GM12865 (cell line): ENCODE data around the gene MIA2.
"Not testable (repeated sequence)": the region's sequence is repeated elsewhere in the genome, so short reads cannot be mapped to it uniquely, and the experiment has no call there.

Experiments
- DNase-seq: peaks from one replicate; pipeline ENCODE4 v3.0.0; 2010; ENCODE audit warnings: low read depth
- H3K4me3 ChIP-seq: 2 replicates; pipeline ENCODE4 v1.5.1; 2011; ENCODE audit warnings: mild to moderate bottlenecking, low read depth, low read length, control low read depth
- TF ChIP-seq, protein P1 (sequence below): IDR thresholded peaks from 2 replicates; pipeline ENCODE4 v1.5.1; 2011; ENCODE audit warnings: low read length, control low read depth, low read depth, inconsistent platforms; ENCODE audit not compliant: insufficient read depth; ENCODE audit errors: missing control alignments

The MIA2 gene

DNA sequence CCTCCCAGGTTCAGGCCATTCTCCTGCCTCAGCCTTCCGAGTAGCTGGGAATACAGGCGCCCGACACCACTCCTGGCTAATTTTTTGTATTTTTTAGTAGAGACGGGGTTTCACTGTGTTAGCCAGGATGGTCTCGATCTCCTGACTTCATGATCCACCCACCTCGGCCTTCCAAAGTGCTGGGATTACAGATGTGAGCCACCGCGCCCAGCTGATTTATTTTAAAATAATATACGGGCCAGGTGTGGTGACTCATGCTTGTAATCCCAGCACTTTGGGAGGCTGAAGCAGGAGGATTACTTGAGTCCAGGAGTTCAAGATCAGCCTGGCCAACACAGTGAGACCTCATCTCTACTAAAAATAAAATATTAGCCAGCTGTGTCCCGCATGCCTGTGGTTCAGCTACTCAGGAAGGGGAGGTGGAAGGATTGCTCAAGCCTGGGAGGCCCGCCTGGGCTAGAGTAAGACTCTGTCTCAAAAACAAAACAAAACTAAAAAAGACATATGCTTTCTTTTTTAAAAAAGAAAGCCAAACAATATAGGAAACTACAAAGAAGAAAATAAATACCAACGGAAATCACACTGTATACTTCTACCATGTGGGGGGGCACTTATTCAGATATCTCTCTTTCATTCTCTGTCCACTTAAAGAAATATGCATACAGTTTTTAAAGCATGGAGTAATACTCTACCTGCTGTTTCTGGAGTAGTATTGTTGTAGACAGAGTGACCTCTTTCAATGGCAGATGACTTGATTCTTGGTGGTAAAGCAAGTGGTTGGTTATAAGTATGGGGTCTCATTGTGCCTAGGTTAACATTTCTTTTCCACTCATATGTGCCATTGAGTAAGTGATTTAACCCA, 930 bp upstream of the MIA2 start:
- TF ChIP-seq, protein P1, sequence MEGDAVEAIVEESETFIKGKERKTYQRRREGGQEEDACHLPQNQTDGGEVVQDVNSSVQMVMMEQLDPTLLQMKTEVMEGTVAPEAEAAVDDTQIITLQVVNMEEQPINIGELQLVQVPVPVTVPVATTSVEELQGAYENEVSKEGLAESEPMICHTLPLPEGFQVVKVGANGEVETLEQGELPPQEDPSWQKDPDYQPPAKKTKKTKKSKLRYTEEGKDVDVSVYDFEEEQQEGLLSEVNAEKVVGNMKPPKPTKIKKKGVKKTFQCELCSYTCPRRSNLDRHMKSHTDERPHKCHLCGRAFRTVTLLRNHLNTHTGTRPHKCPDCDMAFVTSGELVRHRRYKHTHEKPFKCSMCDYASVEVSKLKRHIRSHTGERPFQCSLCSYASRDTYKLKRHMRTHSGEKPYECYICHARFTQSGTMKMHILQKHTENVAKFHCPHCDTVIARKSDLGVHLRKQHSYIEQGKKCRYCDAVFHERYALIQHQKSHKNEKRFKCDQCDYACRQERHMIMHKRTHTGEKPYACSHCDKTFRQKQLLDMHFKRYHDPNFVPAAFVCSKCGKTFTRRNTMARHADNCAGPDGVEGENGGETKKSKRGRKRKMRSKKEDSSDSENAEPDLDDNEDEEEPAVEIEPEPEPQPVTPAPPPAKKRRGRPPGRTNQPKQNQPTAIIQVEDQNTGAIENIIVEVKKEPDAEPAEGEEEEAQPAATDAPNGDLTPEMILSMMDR: no peak
- DNase-seq: peak; percentile 22
- H3K4me3 ChIP-seq: no peak overlapping the region

- not testable (repeated sequence) for DNase-seq, H3K4me3 ChIP-seq
These were observed 1.3 kb downstream of the MIA2 start for GRCh38 chr14:39234986-39235385.

DNA sequence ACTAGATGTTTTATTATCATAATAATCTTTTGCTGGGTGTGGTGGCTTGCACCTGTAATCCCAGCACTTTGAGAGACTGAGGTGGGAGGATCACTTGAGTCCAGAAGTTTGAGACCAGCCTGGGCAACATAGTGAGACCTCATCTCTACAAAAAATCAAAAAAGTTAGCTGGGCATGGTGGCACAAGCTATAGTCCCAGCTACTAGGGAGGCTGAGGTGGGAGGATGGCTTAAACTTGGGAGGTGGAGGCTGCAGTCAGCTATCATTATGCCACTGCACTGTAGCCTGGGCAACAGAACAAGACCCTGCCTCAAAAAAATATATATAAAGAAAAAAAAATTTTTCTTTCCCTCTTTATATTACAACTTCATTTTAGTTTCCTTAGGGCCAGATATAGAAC, 1.8 kb downstream of the MIA2 start:
- not testable (repeated sequence) for DNase-seq, H3K4me3 ChIP-seq

DNA sequence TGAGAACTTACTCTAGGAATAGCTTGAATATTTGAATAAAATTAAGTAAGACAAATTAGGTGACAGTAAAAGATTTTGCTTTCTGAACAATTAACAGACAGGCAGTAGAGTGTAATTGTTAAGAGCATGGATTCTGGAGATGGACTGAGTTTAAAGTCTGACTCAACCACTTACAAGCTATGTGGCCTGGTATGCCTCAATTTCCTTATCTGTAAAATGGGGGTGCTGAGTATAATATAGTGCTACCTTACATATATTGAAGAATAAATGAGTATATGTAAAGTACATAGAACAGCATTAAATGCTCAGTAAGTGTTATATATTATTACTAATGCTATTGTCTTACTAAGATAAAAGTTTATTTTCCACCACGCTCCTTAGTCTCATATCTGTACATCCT, 7.1 kb downstream of the MIA2 start:
- TF ChIP-seq, protein P1: no peak
- no peak for DNase-seq
- no peak overlapping the region for H3K4me3 ChIP-seq

DNA sequence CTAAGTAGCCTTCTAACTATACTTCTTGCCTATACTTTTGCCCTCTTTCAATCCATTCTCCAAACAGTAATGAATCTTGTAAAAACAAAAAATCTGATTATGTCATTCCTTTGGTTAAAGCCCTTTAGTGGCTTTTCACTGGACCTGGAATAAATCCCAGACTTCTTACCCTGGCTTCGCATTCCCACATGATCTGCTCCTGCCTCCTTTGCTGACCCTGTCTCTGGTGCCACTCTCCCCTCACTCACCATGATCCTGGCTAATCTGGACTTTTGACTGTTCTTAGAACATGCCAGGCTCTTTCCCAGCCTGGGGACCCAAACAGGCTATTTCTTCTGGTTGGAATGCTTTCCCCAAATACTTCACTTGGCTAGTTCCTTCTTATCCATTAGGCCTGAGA, 7.9 kb downstream of the MIA2 start:
- TF ChIP-seq, protein P1: no peak
- H3K4me3 ChIP-seq: no peak overlapping the region
- DNase-seq: no peak

GRCh38 chr14:39243831-39244230, 10.1 kb downstream of the MIA2 start:
- DNase-seq: no peak
- H3K4me3 ChIP-seq: no peak overlapping the region
- TF ChIP-seq, protein P1: no peak

GRCh38 chr14:39246618-39247017, 12.9 kb downstream of the MIA2 start:
- no peak overlapping the region for H3K4me3 ChIP-seq
- TF ChIP-seq, protein P1: no peak
- no peak for DNase-seq

GRCh38 chr14:39247256-39247655, 13.5 kb downstream of the MIA2 start:
- TF ChIP-seq, protein P1: no peak
- no peak for DNase-seq
- H3K4me3 ChIP-seq: no peak overlapping the region
